ENCODE measurements around the gene SLC38A11.
"Not testable (repeated sequence)": the region's sequence is repeated elsewhere in the genome, so short reads cannot be mapped to it uniquely, and the experiment has no call there.

The SLC38A11 gene

GRCh38 chr2:164868563-164869419 lies 86.5 kb downstream of the SLC38A11 start:
- H3K27me3 ChIP-seq (ENCODE audit: insufficient read depth, poor library complexity, severe bottlenecking) = no peaks in the 10 kb centered on the region
- DNase-seq (ENCODE audit: low spot score) (no peak), ATAC-seq (ENCODE audit: low read depth) (no peak)
- no peaks in the 10 kb centered on the region for H3K9me3 ChIP-seq (ENCODE audit: severe bottlenecking)
- no peaks in the 10 kb centered on the region for H3K36me3 ChIP-seq (ENCODE audit: low read depth)
- no peak overlapping the region for H3K4me3 ChIP-seq (ENCODE audit: severe bottlenecking)
- H3K4me1 ChIP-seq (ENCODE audit: insufficient read depth, poor library complexity, severe bottlenecking) = peaks cover 6% of the 10 kb centered on the region
- H3K27ac ChIP-seq (ENCODE audit: poor library complexity, severe bottlenecking) = no peak overlapping the region
- TF ChIP-seq CTCF (IDR thresholded peaks at IDR 0.05; ENCODE audit: poor library complexity, severe bottlenecking) = no peak

DNA sequence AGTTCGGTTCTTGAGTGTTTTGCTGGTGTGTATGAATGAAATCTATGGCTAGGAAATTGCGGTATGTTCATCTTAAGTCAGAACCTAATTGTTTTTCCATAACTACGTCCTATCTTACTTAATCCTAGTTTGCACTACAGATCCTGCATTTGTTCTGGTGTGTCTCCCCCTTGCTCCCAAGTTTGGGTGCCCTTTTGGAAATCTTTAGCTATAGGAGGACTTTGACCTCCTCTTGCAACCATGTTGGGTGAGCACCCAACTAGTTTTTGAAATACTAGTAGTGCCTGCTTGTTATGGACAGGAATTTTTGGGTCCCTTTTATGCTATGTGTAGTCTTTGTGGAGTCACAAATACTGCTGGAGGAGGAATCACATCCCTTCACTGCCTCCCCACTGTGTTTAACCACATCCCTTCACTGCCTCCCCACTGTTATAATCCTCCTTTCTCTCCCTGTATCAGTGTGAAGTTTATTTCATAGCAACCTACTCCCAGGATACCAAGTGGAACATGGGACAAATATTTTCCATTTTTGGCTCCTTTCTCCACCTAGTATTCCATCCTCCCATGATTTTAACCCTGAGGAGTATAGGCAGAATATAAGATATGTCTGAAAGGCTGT lies 87.4 kb downstream of the SLC38A11 start:
- Histone ChIP-seq H3K27ac (ENCODE audit: poor library complexity, severe bottlenecking) (no peak overlapping the region), H3K27me3 (ENCODE audit: insufficient read depth, poor library complexity, severe bottlenecking) (no peaks in the 10 kb centered on the region)

DNA sequence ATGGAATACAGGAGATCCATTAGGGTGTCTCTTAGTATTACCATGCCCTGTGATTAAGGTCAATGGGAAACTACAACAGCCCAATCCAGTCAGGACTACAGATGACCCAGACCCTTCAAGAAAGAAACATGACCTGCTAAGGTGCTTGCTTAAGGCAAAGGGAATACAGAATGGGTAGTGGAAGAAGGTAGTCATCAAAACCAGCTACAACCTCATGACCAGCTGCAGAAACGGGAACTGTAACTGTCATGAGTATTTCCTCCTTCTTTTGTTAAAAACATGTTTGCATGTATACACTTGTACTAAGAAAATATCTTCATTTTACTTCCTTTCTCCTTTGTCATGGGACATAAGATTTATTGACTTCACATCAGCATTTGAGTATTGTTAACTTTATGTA lies 88.9 kb downstream of the SLC38A11 start:
- H3K4me3 ChIP-seq (ENCODE audit: severe bottlenecking); H3K36me3 ChIP-seq (ENCODE audit: low read depth); H3K27ac ChIP-seq (ENCODE audit: poor library complexity, severe bottlenecking); H3K27me3 ChIP-seq (ENCODE audit: insufficient read depth, poor library complexity, severe bottlenecking); H3K4me1 ChIP-seq (ENCODE audit: insufficient read depth, poor library complexity, severe bottlenecking); ATAC-seq (ENCODE audit: low read depth); H3K9me3 ChIP-seq (ENCODE audit: severe bottlenecking); DNase-seq (ENCODE audit: low spot score): not testable (repeated sequence)

More for the DNA sequence above, 87.4 kb downstream of the SLC38A11 start:
- Histone ChIP-seq H3K9me3 (ENCODE audit: severe bottlenecking) (no peaks in the 10 kb centered on the region), H3K4me1 (ENCODE audit: insufficient read depth, poor library complexity, severe bottlenecking) (no peaks in the 10 kb centered on the region), H3K4me3 (ENCODE audit: severe bottlenecking) (no peak overlapping the region), H3K36me3 (ENCODE audit: low read depth) (no peaks in the 10 kb centered on the region)
- ATAC-seq (ENCODE audit: low read depth) (no peak), DNase-seq (ENCODE audit: low spot score) (no peak)
- TF ChIP-seq CTCF (IDR thresholded peaks at IDR 0.05; ENCODE audit: poor library complexity, severe bottlenecking) = no peak

DNA sequence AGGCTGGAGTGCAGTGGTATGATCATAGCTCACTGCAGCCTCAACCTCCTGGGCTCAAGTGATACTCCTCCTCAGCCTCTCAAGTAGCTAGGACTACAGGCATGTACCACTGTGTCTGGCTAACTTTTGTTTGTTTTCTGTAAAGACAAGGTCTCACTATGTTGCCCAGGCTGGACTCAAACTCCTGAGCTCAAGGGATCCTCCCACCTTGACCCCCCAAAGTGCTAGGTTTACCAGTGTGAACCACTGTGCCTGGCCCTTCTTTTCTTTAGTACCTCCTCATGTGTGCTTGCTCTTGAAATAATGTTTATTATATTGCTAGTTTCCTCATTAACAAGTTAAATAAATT lies 94.7 kb downstream of the SLC38A11 start:
- peaks cover 9% of the 10 kb centered on the region for H3K4me1 ChIP-seq (ENCODE audit: insufficient read depth, poor library complexity, severe bottlenecking)
- no peaks in the 10 kb centered on the region for H3K36me3 ChIP-seq (ENCODE audit: low read depth)
- no peak overlapping the region for H3K4me3 ChIP-seq (ENCODE audit: severe bottlenecking)
- no peak overlapping the region for H3K27ac ChIP-seq (ENCODE audit: poor library complexity, severe bottlenecking)
- H3K9me3 ChIP-seq (ENCODE audit: severe bottlenecking) = no peaks in the 10 kb centered on the region
- TF ChIP-seq CTCF (IDR thresholded peaks at IDR 0.05; ENCODE audit: poor library complexity, severe bottlenecking) = no peak
- ATAC-seq (ENCODE audit: low read depth) (no peak), DNase-seq (ENCODE audit: low spot score) (no peak)
- H3K27me3 ChIP-seq (ENCODE audit: insufficient read depth, poor library complexity, severe bottlenecking) = no peaks in the 10 kb centered on the region

DNA sequence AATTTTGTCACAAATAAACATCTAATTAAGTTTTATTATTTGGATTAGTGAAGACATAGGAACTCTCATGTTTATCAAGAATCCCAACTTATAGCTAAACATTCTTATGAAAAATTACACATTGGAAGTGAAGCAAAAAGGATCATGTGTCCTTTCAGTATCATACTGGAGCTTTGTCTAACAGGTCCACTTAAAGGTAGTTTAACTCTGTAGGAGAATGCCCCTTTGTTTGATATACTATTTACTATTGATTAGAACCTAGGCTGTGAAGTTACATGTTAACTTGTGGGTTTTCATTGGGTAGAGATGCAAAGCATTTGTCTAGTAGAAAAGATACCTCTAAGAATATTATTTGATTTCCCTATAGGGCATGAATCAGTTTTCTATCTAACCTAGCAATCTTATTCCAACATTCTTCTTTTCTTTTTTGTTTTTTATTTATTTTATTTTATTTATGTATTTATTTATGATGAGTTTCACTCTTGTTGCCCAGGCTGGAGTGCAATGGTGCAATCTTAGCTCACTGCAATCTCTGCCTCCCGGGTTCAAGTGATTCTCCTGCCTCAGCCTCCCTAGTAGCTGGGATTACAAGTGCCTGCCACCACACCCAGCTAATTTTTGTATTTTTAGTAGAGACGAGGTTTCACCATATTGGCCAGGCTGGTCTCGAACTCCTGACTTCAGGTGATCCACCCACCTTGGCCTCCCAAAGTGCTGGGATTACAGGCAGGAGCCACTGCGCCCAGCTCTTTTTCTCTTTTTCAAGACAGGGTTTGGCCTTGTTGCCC lies 95.2 kb downstream of the SLC38A11 start:
- not testable (repeated sequence) for H3K27ac ChIP-seq (ENCODE audit: poor library complexity, severe bottlenecking); ATAC-seq (ENCODE audit: low read depth); H3K9me3 ChIP-seq (ENCODE audit: severe bottlenecking); H3K4me3 ChIP-seq (ENCODE audit: severe bottlenecking); DNase-seq (ENCODE audit: low spot score); H3K4me1 ChIP-seq (ENCODE audit: insufficient read depth, poor library complexity, severe bottlenecking); H3K27me3 ChIP-seq (ENCODE audit: insufficient read depth, poor library complexity, severe bottlenecking); H3K36me3 ChIP-seq (ENCODE audit: low read depth)

Data from RWPE2 (cell line).